ENCODE results near the gene MAP4K1.
"Not testable (repeated sequence)": the region's sequence is repeated elsewhere in the genome, so short reads cannot be mapped to it uniquely, and the experiment has no call there.

The MAP4K1 gene

DNA sequence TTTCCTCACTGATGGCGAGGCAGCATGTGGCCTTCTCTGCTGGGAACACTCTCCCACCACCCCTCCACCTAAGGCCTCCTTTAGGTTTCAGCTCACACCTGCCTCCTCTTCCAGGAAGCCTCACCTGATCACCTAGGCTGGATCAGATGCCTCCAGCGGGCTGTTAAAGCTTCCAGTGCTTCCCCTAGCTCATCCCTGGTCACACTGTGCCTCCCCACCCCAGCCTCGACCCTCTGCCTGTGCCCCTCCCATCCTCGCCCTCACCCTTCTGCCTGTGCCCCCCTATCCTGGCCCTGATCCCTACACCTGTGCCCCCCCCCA is 33.8 kb downstream of the MAP4K1 start:
- Histone ChIP-seq H3K14ac (ENCODE audit: low read length) (no peak overlapping the region), H2AFZ (ENCODE audit: insufficient read depth, low read length, poor library complexity) (no peak overlapping the region), H3K36me3 (ENCODE audit: control insufficient read depth in 1 of 2, insufficient read depth in 2 of 2, low read length in 2 of 2) (no peaks in the 10 kb centered on the region), H4K12ac (ENCODE audit: low read depth, low read length) (no peak overlapping the region), H3K79me1 (ENCODE audit: low read length) (no peaks in the 10 kb centered on the region), H2BK12ac (ENCODE audit: low read length) (no peak overlapping the region), H3K4me3 (ENCODE audit: low read depth, low read length) (no peak overlapping the region), H3K4me2 (ENCODE audit: low read length) (no peak overlapping the region), H3K79me2 (ENCODE audit: control insufficient read depth, insufficient read depth, low read length, poor library complexity) (no peaks in the 10 kb centered on the region), H2AK5ac (ENCODE audit: low read length) (no peak overlapping the region), H3K27ac (ENCODE audit: low read depth, low read length) (no peak overlapping the region), H3K9ac (ENCODE audit: low read length) (no peak overlapping the region), H3K4me1 (ENCODE audit: control insufficient read depth in 1 of 2, insufficient read depth in 2 of 2, low read length in 2 of 2) (no peaks in the 10 kb centered on the region), H3K4ac (ENCODE audit: low read depth, low read length) (no peak overlapping the region), H4K8ac (ENCODE audit: low read depth, low read length) (no peak overlapping the region), H2BK120ac (ENCODE audit: insufficient read depth, low read length, poor library complexity) (no peak overlapping the region), H3K23ac (ENCODE audit: low read length) (no peak overlapping the region), H3K9me3 (ENCODE audit: insufficient read depth, low read depth, low read length) (no peaks in the 10 kb centered on the region), H3K18ac (ENCODE audit: low read length) (no peak overlapping the region), H2BK5ac (ENCODE audit: low read depth, low read length, poor library complexity) (no peak overlapping the region), H3K27me3 (ENCODE audit: insufficient read depth, low read length) (no peaks in the 10 kb centered on the region), H4K91ac (ENCODE audit: low read depth, low read length) (no peak overlapping the region)
- WGBS (ENCODE audit: extremely low coverage, insufficient coverage, insufficient read length) = no CpG with 5 or more reads among the region's 4 CpGs
- DNase-seq = no peak

DNA sequence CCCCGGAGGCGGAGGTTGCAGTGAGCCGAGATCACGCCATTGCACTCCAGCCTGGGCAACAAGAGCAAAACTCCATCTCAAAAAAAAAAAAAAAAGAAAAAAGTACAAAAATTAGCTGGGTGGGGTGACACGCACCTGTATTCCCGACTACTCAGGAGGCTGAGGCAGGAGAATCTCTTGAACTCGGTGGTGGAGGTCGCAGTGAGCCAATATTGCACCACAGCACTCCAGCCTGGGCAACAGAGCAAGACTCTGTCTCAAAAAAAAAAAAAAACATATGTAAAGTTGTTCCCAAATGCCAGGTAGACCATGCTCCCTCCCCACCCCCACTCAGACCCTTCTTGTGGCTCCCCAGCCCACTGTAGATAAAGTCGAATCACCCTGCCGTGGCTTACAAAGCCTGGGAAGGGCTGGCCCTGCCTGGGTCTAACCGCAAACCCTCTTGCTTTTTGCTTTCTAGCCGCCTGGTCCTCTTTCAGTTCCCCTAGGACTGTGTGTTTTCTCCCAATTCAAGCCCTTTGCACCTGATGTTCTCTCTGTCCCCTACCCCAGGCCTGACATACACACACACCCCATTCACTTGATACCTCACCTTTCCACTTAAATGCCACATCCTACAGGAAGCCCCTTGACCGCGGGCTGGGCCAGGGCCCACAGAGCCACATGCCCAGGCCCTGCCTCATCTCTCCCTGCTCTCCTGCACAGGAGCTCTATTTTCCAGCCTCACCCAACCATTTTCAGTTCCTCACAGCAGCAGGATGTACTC is 34.4 kb downstream of the MAP4K1 start:
- DNase-seq = no peak
- H2BK12ac ChIP-seq (ENCODE audit: low read length) = no peak overlapping the region
- no peak overlapping the region for H3K4me3 ChIP-seq (ENCODE audit: low read depth, low read length)
- H2BK5ac ChIP-seq (ENCODE audit: low read depth, low read length, poor library complexity) = no peak overlapping the region
- H4K12ac ChIP-seq (ENCODE audit: low read depth, low read length) = no peak overlapping the region
- H3K27me3 ChIP-seq (ENCODE audit: insufficient read depth, low read length) = no peaks in the 10 kb centered on the region
- no peak overlapping the region for H2AFZ ChIP-seq (ENCODE audit: insufficient read depth, low read length, poor library complexity)
- no peak overlapping the region for H4K8ac ChIP-seq (ENCODE audit: low read depth, low read length)
- no CpG with 5 or more reads among the region's 14 CpGs for WGBS (ENCODE audit: extremely low coverage, insufficient coverage, insufficient read length)
- no peaks in the 10 kb centered on the region for H3K79me1 ChIP-seq (ENCODE audit: low read length)
- no peak overlapping the region for H2BK120ac ChIP-seq (ENCODE audit: insufficient read depth, low read length, poor library complexity)
- H2AK5ac ChIP-seq (ENCODE audit: low read length) = no peak overlapping the region
- no peaks in the 10 kb centered on the region for H3K36me3 ChIP-seq (ENCODE audit: control insufficient read depth in 1 of 2, insufficient read depth in 2 of 2, low read length in 2 of 2)
- H3K27ac ChIP-seq (ENCODE audit: low read depth, low read length) = no peak overlapping the region
- no peaks in the 10 kb centered on the region for H3K4me1 ChIP-seq (ENCODE audit: control insufficient read depth in 1 of 2, insufficient read depth in 2 of 2, low read length in 2 of 2)
- H3K9ac ChIP-seq (ENCODE audit: low read length) = no peak overlapping the region
- no peak overlapping the region for H3K23ac ChIP-seq (ENCODE audit: low read length)
- no peak overlapping the region for H3K14ac ChIP-seq (ENCODE audit: low read length)
- no peak overlapping the region for H3K4me2 ChIP-seq (ENCODE audit: low read length)
- H3K9me3 ChIP-seq (ENCODE audit: insufficient read depth, low read depth, low read length) = no peaks in the 10 kb centered on the region
- no peak overlapping the region for H4K91ac ChIP-seq (ENCODE audit: low read depth, low read length)
- no peak overlapping the region for H3K4ac ChIP-seq (ENCODE audit: low read depth, low read length)
- no peak overlapping the region for H3K18ac ChIP-seq (ENCODE audit: low read length)
- H3K79me2 ChIP-seq (ENCODE audit: control insufficient read depth, insufficient read depth, low read length, poor library complexity) = no peaks in the 10 kb centered on the region

DNA sequence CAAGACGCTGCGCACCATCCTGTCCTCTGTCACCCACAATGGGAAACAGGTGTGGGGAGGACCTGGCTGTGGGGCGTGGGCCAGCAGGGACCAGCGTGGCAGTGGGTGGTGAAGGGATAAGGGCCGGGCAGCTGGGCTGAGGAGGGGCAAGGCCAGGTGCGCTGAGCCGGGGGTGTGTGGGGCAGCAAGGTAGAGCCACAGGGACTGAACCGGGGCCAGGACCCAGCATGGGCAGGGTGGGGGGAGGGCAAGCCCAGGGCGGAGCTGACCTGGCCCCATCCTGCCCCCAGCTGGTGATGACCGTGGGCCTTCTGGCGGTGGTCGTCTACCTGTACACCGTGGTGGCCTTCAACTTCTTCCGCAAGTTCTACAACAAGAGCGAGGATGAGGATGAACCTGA is 37.7 kb downstream of the MAP4K1 start:
- Histone ChIP-seq H3K9ac (ENCODE audit: low read length) (no peak overlapping the region), H3K4me2 (ENCODE audit: low read length) (no peak overlapping the region), H3K18ac (ENCODE audit: low read length) (no peak overlapping the region), H3K79me2 (ENCODE audit: control insufficient read depth, insufficient read depth, low read length, poor library complexity) (no peaks in the 10 kb centered on the region), H3K27me3 (ENCODE audit: insufficient read depth, low read length) (no peaks in the 10 kb centered on the region), H3K4me1 (ENCODE audit: control insufficient read depth in 1 of 2, insufficient read depth in 2 of 2, low read length in 2 of 2) (no peaks in the 10 kb centered on the region), H3K4me3 (ENCODE audit: low read depth, low read length) (no peak overlapping the region), H3K79me1 (ENCODE audit: low read length) (no peaks in the 10 kb centered on the region), H3K36me3 (ENCODE audit: control insufficient read depth in 1 of 2, insufficient read depth in 2 of 2, low read length in 2 of 2) (no peaks in the 10 kb centered on the region), H2BK12ac (ENCODE audit: low read length) (no peak overlapping the region), H2AFZ (ENCODE audit: insufficient read depth, low read length, poor library complexity) (no peak overlapping the region), H4K8ac (ENCODE audit: low read depth, low read length) (no peak overlapping the region), H3K27ac (ENCODE audit: low read depth, low read length) (no peak overlapping the region), H4K12ac (ENCODE audit: low read depth, low read length) (no peak overlapping the region), H2BK120ac (ENCODE audit: insufficient read depth, low read length, poor library complexity) (no peak overlapping the region), H3K23ac (ENCODE audit: low read length) (no peak overlapping the region), H3K4ac (ENCODE audit: low read depth, low read length) (no peak overlapping the region), H4K91ac (ENCODE audit: low read depth, low read length) (no peak overlapping the region), H2BK5ac (ENCODE audit: low read depth, low read length, poor library complexity) (no peak overlapping the region), H2AK5ac (ENCODE audit: low read length) (no peak overlapping the region), H3K9me3 (ENCODE audit: insufficient read depth, low read depth, low read length) (no peaks in the 10 kb centered on the region), H3K14ac (ENCODE audit: low read length) (no peak overlapping the region)
- DNase-seq = no peak
- WGBS (ENCODE audit: extremely low coverage, insufficient coverage, insufficient read length) = no CpG with 5 or more reads among the region's 15 CpGs

DNA sequence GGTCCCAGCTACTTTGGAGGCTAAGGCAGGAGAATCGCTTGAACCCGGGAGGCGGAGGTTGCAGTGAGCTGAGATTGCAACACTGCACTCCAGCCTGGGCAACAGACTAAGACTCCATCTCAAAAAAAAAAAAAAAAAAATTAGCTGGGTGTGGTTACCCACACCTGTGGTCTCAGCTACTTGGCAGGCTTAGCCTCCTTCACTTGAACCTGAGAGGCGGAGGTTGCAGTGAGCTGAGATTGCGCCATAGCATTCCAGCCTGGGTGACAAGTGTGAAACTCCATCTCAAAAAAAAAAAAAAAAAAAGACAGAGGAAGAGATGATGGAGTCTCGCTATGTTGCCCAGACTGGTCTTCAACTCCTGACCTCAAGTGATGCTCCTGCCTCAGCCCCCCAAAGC is 38.4 kb downstream of the MAP4K1 start:
- not testable (repeated sequence) for H3K14ac ChIP-seq (ENCODE audit: low read length); H3K27ac ChIP-seq (ENCODE audit: low read depth, low read length); H3K18ac ChIP-seq (ENCODE audit: low read length); H4K8ac ChIP-seq (ENCODE audit: low read depth, low read length); H3K36me3 ChIP-seq (ENCODE audit: control insufficient read depth in 1 of 2, insufficient read depth in 2 of 2, low read length in 2 of 2); H3K9me3 ChIP-seq (ENCODE audit: insufficient read depth, low read depth, low read length); H2AFZ ChIP-seq (ENCODE audit: insufficient read depth, low read length, poor library complexity); H4K91ac ChIP-seq (ENCODE audit: low read depth, low read length); H3K4me2 ChIP-seq (ENCODE audit: low read length); H3K79me2 ChIP-seq (ENCODE audit: control insufficient read depth, insufficient read depth, low read length, poor library complexity); H2BK120ac ChIP-seq (ENCODE audit: insufficient read depth, low read length, poor library complexity); H2BK12ac ChIP-seq (ENCODE audit: low read length); H3K4me3 ChIP-seq (ENCODE audit: low read depth, low read length); H3K23ac ChIP-seq (ENCODE audit: low read length); H3K4me1 ChIP-seq (ENCODE audit: control insufficient read depth in 1 of 2, insufficient read depth in 2 of 2, low read length in 2 of 2); H3K79me1 ChIP-seq (ENCODE audit: low read length); H2BK5ac ChIP-seq (ENCODE audit: low read depth, low read length, poor library complexity); H3K4ac ChIP-seq (ENCODE audit: low read depth, low read length); H3K9ac ChIP-seq (ENCODE audit: low read length); H2AK5ac ChIP-seq (ENCODE audit: low read length); H3K27me3 ChIP-seq (ENCODE audit: insufficient read depth, low read length); H4K12ac ChIP-seq (ENCODE audit: low read depth, low read length)
- DNase-seq = peak; percentile 50 to 68
- no CpG with 5 or more reads among the region's 6 CpGs for WGBS (ENCODE audit: extremely low coverage, insufficient coverage, insufficient read length)

Data from trophoblast cell (in vitro differentiated cells and primary cell).